ENCODE data around the gene QPRT.
"Not testable (repeated sequence)": the region's sequence is repeated elsewhere in the genome, so short reads cannot be mapped to it uniquely, and the experiment has no call there.

Gene QPRT

DNA sequence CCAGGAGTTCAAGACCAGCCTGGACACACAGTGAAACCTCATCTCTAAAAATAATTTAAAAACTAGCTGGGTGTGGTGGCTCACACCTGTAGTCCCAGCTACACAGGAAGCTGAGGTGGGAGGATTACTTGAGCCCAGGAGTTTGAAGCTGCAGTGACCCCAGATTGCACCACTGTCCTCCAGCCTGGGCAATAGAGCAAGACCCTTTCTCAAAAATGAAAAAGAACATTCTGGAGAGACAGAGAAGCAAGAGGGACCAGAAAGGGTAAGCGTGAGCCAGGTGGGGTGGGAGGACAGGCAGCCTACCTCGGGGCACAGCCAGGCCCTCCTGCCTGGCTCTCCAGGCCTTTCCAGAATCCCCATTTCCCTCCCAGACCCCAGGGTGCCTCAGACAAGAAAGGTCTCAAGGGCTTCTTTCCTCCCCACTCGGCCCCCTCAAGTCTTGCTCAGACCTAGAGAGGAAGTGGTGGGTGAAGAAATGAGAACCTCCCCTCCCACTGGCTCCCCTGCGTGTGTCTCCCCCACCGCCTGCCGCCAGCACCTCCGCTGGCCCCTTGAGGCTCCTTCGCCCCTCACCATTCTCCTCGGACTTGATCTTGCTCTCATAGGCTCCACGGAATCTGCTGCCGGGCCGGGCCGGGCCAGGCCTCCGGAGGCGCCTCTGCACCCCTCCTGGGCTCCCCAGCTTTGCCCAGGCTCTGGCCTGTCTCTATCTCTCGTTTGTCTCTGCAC, 66.3 kb downstream of the QPRT start:
- DNase-seq (ENCODE audit: low read depth in 2 of 3, low spot score in 2 of 3) = peak in 1 of 3 experiments; percentile 12

- peak; percentile 73 to 79 (median 76) for DNase-seq (ENCODE audit: low read depth in 2 of 3, low spot score in 2 of 3)
These were observed 66.9 kb downstream of the QPRT start, which contains the start of gene C16orf54 for GRCh38 chr16:29745853-29746345. Gene C16orf54 (minus strand): TSS chr16:29745990. CDS start chr16:29744951, 1,039 bp downstream.

DNA sequence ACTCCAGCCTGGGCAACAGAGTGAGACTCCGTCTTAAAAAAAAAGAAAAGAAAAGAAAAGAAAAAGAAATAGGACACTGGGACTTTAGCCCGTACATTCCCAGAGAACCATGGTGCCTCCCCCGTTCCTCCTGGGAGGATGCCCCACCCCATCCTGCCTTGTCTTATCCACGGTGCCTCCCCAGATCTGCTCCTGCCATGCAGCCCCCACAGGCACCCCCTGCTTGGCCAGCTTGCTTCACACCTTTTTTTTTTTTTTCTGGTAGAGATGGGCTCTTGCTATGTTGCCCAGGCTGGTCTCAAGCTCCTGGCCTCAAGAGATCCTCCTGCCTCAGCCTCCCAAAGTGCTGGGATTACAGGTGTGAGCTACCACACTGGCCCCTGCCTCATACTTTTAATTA, 67.5 kb downstream of the QPRT start:
- DNase-seq (ENCODE audit: low read depth in 2 of 3, low spot score in 2 of 3) = not testable (repeated sequence)
